ENCODE results near the gene PRKCZ.

GRCh38 chr1:2208309-2209239 is 158.4 kb downstream of the PRKCZ start:
- TF ChIP-seq POLR2A (IDR thresholded peaks at IDR 0.05) (no peak), CTCF (IDR thresholded peaks at IDR 0.05) (no peak), EP300 (IDR thresholded peaks at IDR 0.05) (no peak)
